GM12878 (cell line): ENCODE data around the gene LCE1F. TPM values are rescaled to one million over a fixed set of nuclear protein-coding genes. Genes with fewer than 3 reads are reported as not detected.

ENCODE experiments used
- ATAC-seq: fragments of 200-7000 bp; cut with Tn5 transposase; 3 replicates; pipeline ENCODE4 v1.9.1; 2020; ENCODE audit warnings: mild to moderate bottlenecking, moderate library complexity
- BruUV-seq: library from RNA; stranded (reverse); fragments of 400-500 nt; replicated peaks from 2 replicates; lab custom pipeline; 2021; lab: Mats Ljungman, UMichigan
- CTCF ChIA-PET: fragments of 300-600 bp; sonication (Branson Sonifier 250); formaldehyde crosslinking; extraction: SDS; loops from one replicate; lab custom pipeline; 2021; ENCODE audit warnings: inconsistent platforms; lab: Yijun Ruan, JAX
- POLR2A ChIA-PET: fragments of 350-600 bp; formaldehyde crosslinking; extraction: SDS; loops from one replicate; lab custom pipeline; 2021; ENCODE audit warnings: inconsistent platforms; lab: Charles Lee
- RAD21 ChIA-PET: fragments of 300-600 bp; sonication (Branson Sonifier 250); formaldehyde crosslinking; loops from one replicate; lab custom pipeline; 2023; ENCODE audit warnings: antibody characterized with exemption; ENCODE audit not compliant: unreplicated experiment; lab: Charles Lee
- SMC1A ChIA-PET: fragments of 300-600 bp; sonication (Branson Sonifier 250); formaldehyde crosslinking; loops from one replicate; lab custom pipeline; 2023; ENCODE audit not compliant: unreplicated experiment, uncharacterized antibody; lab: Charles Lee
- DNase-seq: peaks from one replicate; pipeline ENCODE4 v3.0.0-alpha.2; 2011; ENCODE audit warnings: low read depth, low spot score
- FAIRE-seq: peaks from 3 replicates; lab custom pipeline; 2011; peaks lifted over from hg19 to GRCh38; lab: Jason Lieb, UNC
- H2AFZ ChIP-seq: 2 replicates; pipeline ENCODE4 v1.6.0; 2011; ENCODE audit warnings: low read depth, low read length, control low read depth; ENCODE audit not compliant: control insufficient read depth
- H3K27ac ChIP-seq: 2 replicates; pipeline ENCODE4 v1.5.1; 2011; ENCODE audit warnings: control low read depth; ENCODE audit not compliant: control insufficient read depth, insufficient read depth
- H3K27me3 ChIP-seq, 2 experiments: replicated peaks in 1 of 2; 2 replicates each; pipeline versions ENCODE4 v1.6.0 to v1.6.1; 2011; ENCODE audit warnings: low read length in 1 of 2; ENCODE audit not compliant: control insufficient read depth in 2 of 2, insufficient read depth in 2 of 2
- H3K36me3 ChIP-seq, 2 experiments: 2 replicates each; pipeline ENCODE4 v1.5.1; 2011; ENCODE audit warnings: low read length in 1 of 2; ENCODE audit not compliant: control insufficient read depth in 2 of 2, insufficient read depth in 2 of 2
- H3K4me1 ChIP-seq: 2 replicates; pipeline ENCODE4 v1.6.1; 2011; ENCODE audit warnings: mild to moderate bottlenecking, low read length, moderate library complexity, mixed read lengths; ENCODE audit not compliant: control insufficient read depth, insufficient read depth
- H3K4me2 ChIP-seq: 2 replicates; pipeline ENCODE4 v1.6.0; 2011; ENCODE audit warnings: control low read depth; ENCODE audit not compliant: control insufficient read depth, insufficient read depth
- H3K4me3 ChIP-seq: fragments of 200-600 bp; sonication (generic); 2 replicates; pipeline ENCODE4 v1.5.1; 2016
- H3K79me2 ChIP-seq: 2 replicates; pipeline ENCODE4 v1.6.0; 2011; ENCODE audit warnings: low read length; ENCODE audit not compliant: control insufficient read depth, insufficient read depth
- H3K9ac ChIP-seq: 2 replicates; pipeline ENCODE4 v1.8.0; 2011; ENCODE audit warnings: low read length, control low read depth, mixed read lengths; ENCODE audit not compliant: control insufficient read depth, insufficient read depth
- H3K9me3 ChIP-seq: replicated peaks from 3 replicates; pipeline ENCODE4 v1.5.1; 2011; ENCODE audit warnings: mild to moderate bottlenecking, low read length; ENCODE audit not compliant: control insufficient read depth, insufficient read depth
- H4K20me1 ChIP-seq: 2 replicates; pipeline ENCODE4 v1.6.0; 2011; ENCODE audit not compliant: control insufficient read depth, insufficient read depth
- BCL11A ChIP-seq: IDR thresholded peaks from 2 replicates; pipeline ENCODE4 v1.6.1; 2011; ENCODE audit warnings: low read depth, low read length
- BMI1 ChIP-seq: fragments of 450-650 bp; IDR thresholded peaks from 2 replicates; pipeline ENCODE4 v1.6.1; 2016; ENCODE audit warnings: mild to moderate bottlenecking, moderate library complexity, borderline replicate concordance
- CREB1 ChIP-seq: IDR thresholded peaks from 2 replicates; pipeline ENCODE4 v1.6.1; 2012; ENCODE audit warnings: low read depth, mild to moderate bottlenecking, inconsistent platforms
- FOXK2 ChIP-seq: fragments of 450-650 bp; IDR thresholded peaks from 2 replicates; pipeline ENCODE4 v1.6.1; 2017; ENCODE audit warnings: mild to moderate bottlenecking, moderate library complexity
- FOXM1 ChIP-seq: IDR thresholded peaks from 2 replicates; pipeline ENCODE4 v1.6.1; 2012; ENCODE audit warnings: low read depth, mild to moderate bottlenecking, inconsistent platforms, low read length, moderate library complexity
- GATAD2B ChIP-seq: fragments of 450-650 bp; conservative IDR thresholded peaks from 2 replicates; pipeline ENCODE4 v1.6.1; 2017; ENCODE audit warnings: low read depth, mild to moderate bottlenecking, moderate library complexity
- JUNB ChIP-seq: IDR thresholded peaks from 2 replicates; pipeline ENCODE4 v1.6.1; 2016; ENCODE audit warnings: antibody characterized with exemption, mild to moderate bottlenecking
- KAT2A ChIP-seq: conservative IDR thresholded peaks from 2 replicates; pipeline ENCODE4 v1.6.1; 2011; ENCODE audit warnings: low read depth, low read length; ENCODE audit not compliant: control insufficient read depth
- NBN ChIP-seq: fragments of 450-650 bp; IDR thresholded peaks from 2 replicates; pipeline ENCODE4 v1.6.1; 2016
- NR2C1 ChIP-seq: fragments of 450-650 bp; IDR thresholded peaks from 2 replicates; pipeline ENCODE4 v1.6.1; 2017; ENCODE audit warnings: antibody characterized with exemption, mild to moderate bottlenecking, moderate library complexity
- SIX5 ChIP-seq: IDR thresholded peaks from 2 replicates; pipeline ENCODE4 v1.6.1; 2011; ENCODE audit warnings: mild to moderate bottlenecking, low read depth, low read length, moderate library complexity; ENCODE audit not compliant: severe bottlenecking
- SRF ChIP-seq, 2 experiments: IDR thresholded peaks; 2 replicates each; pipeline ENCODE4 v1.6.1; 2011; ENCODE audit warnings: low read depth in 2 of 2, low read length in 2 of 2, mild to moderate bottlenecking in 1 of 2, moderate library complexity in 1 of 2
- TCF7 ChIP-seq: IDR thresholded peaks from 2 replicates; pipeline ENCODE4 v1.6.1; 2014; ENCODE audit warnings: antibody characterized with exemption, borderline replicate concordance
- ZBTB4 ChIP-seq: fragments of 450-650 bp; formaldehyde crosslinking; IDR thresholded peaks from 2 replicates; pipeline ENCODE4 v1.4.0; 2022; ENCODE audit warnings: mild to moderate bottlenecking, moderate library complexity
- ZNF687 ChIP-seq: fragments of 450-650 bp; IDR thresholded peaks from 2 replicates; pipeline ENCODE4 v1.6.1; 2017; ENCODE audit warnings: mild to moderate bottlenecking, moderate library complexity
- WGBS: methylation state at CpG from one replicate; pipeline ENCODE4 v1.1.6; 2016; ENCODE audit warnings: low lambda C conversion rate; ENCODE audit not compliant: insufficient replicate concordance, insufficient coverage; ENCODE audit errors: missing lambda C conversion rate; 5-methylcytosine and 5-hydroxymethylcytosine counted together
- in situ Hi-C: fragments of 300-500 bp; cut with MboI; formaldehyde crosslinking; loops from 9 replicates; pipeline ENCODE4 v1.14.3; 2018; ENCODE audit warnings: mixed read lengths
- intact Hi-C: fragments of 100-400 bp; cut with micrococcal nuclease; formaldehyde crosslinking; loops from one replicate; pipeline ENCODE4 v1.14.2; 2022; ENCODE audit not compliant: unreplicated experiment
- polyA plus RNA-seq, 11 experiments: library from polyadenylated mRNA; depleted of rRNA in 4 of 11; unstranded in 6 of 11; stranded (reverse) in 5 of 11; fragments of >200 nt; fragmentation: Nextera tagmentation in 4 of 11; fragmentation: Illumina TruSeq in 1 of 11; extraction: Ambion mirVana in 4 of 11; extraction: Trizol in 1 of 11; gene quantifications; 1 replicate in 1 of 11; 2 replicates in 10 of 11; pipeline versions ENCODE4 v1.2.1 to v1.2.3, GENCODE V29; 2011 to 2016; ENCODE audit warnings: inconsistent platforms in 2 of 11, missing spikeins in 2 of 11, low read depth in 1 of 11
- total RNA-seq, 4 experiments: library from RNA; depleted of rRNA in 3 of 4; stranded (reverse); fragments of >200 nt in 3 of 4; fragmentation: Illumina TruSeq in 1 of 4; extraction: Trizol in 1 of 4; gene quantifications; 2 replicates each; pipeline versions ENCODE4 v1.2.1 to v1.2.3, GENCODE V29; 2013 to 2021

The LCE1F gene
- total and polyA plus RNA-seq, 10 of the 15 experiments (the other 5 are each of a cell fraction or from before 2014, with no cell fraction given), result 0.72 to 0.96 TPM; not detected in 8

DNA sequence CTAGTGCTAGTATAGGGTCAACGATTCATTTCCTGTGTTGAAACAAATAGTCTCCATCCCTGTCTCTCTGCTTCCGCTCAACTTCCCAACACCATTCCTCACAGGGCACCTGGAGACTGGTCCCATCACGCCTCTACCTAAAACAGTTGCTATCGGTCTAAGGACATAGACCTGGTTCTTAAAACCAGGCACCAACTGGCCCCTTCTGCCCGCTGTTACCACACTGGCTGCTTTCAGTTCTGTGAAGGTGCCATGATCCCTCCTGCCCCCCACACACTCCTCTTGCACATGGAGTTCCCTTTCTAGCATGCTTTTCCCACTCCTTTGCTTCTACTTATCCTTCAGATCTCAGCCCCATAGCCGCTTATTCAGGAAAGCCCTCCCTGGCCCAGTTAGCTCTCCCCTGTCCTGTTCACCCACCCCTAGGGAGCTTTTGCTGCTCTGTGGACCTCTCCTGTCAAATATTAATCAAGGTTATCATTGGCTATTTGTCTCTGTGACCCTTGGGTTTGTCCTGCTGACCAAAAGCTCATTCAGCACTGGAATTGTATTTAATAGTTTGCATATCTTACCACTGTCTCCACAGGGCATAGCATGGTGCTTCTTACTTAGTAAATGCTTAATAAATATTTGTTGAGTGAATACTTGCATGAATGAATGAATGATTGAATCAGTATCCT, 29.0 kb upstream of the LCE1F start:
- ATAC-seq, result no peak
- TF ChIP-seq KAT2A (no peak), CREB1 (no peak), SIX5 (no peak), NR2C1 (no peak), ZNF687 (no peak), SRF (IDR thresholded peaks at IDR 0.05; ENCODE audit: low read depth in 2 of 2, low read length in 2 of 2) (no peak), NBN (no peak), JUNB (no peak), BMI1 (no peak), FOXK2 (no peak), ZBTB4 (CRISPR knock-in tag) (no peak), FOXM1 (no peak), BCL11A (no peak), GATAD2B (no peak), TCF7 (no peak)

More for the DNA sequence above, 29.0 kb upstream of the LCE1F start:
- in situ Hi-C loops (no loop called here), intact Hi-C loops (no loop called here)
- Histone ChIP-seq H4K20me1 (no peaks in the 10 kb centered on the region), H3K36me3 (no peaks in the 10 kb centered on the region), H3K9ac (no peak overlapping the region), H3K4me3 (no peak overlapping the region), H3K4me2 (no peak overlapping the region), H3K4me1 (no peaks in the 10 kb centered on the region), H3K27ac (no peak overlapping the region), H3K9me3 (no peaks in the 10 kb centered on the region), H3K27me3 (no peaks in the 10 kb centered on the region; a peak in 1 of 4 replicates), H3K79me2 (no peaks in the 10 kb centered on the region), H2AFZ (no peak overlapping the region)
- DNase-seq (no peak), FAIRE-seq (no peak)
- SMC1A ChIA-PET, result no interaction called here
- RAD21 ChIA-PET, result no interaction called here
- POLR2A ChIA-PET, result no interaction called here
- 52% methylated on average over 6 of the region's 6 CpGs for WGBS
- BruUV-seq, result no TSS peak
- CTCF ChIA-PET, result interaction anchor here (1.1 kb wide), 1 partner anchor 11 kb away, joined by 3 read pairs; no protein-coding TSS in a partner anchor
